ENCODE data around the gene EIF4H. TPM values are rescaled to one million over a fixed set of nuclear protein-coding genes. Genes with fewer than 3 reads are reported as not detected.

The EIF4H gene
- total RNA-seq, 1 experiment from 2014 or later = 318 TPM

DNA sequence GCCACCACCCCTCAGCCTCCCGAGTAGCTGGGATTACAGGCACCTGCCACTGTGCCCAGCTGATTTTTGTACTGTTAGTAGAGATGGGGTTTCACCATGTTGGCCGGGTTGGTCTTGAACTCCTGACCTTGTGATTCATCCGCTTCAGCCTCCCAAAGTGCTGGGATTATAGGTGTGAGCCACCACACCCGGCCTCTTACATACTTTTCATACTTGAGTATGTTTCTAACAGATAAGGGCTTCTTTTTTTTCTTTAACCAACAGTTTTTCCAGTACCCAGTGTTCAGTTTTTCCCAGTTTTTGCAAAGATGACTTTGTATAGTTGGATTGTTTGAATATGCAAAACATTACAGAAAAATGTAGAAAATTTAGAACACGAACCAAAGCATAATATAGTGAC, 7.7 kb downstream of the EIF4H start:
- no peak for DNase-seq (ENCODE audit: low read depth, low spot score)
- H3K27ac ChIP-seq (ENCODE audit: low read length) = no peak overlapping the region
- BruUV-seq (replicated peaks) = no TSS peak
- intact Hi-C loops (cut with micrococcal nuclease; ENCODE audit: unreplicated experiment) (no loop called here), in situ Hi-C loops (cut with HindIII; ENCODE audit: low pct_unique_long_range_greater_than_20kb, low sequenced_read_pairs) (no loop called here)
- H3K36me3 ChIP-seq (ENCODE audit: control insufficient read depth, insufficient read depth, low read length) = no peaks in the 10 kb centered on the region; the same call in 1 of the 2 replicates
- ChIA-PET CTCF (no interaction called here), POLR2A (no interaction called here)
- no peaks in the 10 kb centered on the region for H3K9me3 ChIP-seq (ENCODE audit: control insufficient read depth, insufficient read depth, low read depth, low read length)
- TF ChIP-seq, protein P1, sequence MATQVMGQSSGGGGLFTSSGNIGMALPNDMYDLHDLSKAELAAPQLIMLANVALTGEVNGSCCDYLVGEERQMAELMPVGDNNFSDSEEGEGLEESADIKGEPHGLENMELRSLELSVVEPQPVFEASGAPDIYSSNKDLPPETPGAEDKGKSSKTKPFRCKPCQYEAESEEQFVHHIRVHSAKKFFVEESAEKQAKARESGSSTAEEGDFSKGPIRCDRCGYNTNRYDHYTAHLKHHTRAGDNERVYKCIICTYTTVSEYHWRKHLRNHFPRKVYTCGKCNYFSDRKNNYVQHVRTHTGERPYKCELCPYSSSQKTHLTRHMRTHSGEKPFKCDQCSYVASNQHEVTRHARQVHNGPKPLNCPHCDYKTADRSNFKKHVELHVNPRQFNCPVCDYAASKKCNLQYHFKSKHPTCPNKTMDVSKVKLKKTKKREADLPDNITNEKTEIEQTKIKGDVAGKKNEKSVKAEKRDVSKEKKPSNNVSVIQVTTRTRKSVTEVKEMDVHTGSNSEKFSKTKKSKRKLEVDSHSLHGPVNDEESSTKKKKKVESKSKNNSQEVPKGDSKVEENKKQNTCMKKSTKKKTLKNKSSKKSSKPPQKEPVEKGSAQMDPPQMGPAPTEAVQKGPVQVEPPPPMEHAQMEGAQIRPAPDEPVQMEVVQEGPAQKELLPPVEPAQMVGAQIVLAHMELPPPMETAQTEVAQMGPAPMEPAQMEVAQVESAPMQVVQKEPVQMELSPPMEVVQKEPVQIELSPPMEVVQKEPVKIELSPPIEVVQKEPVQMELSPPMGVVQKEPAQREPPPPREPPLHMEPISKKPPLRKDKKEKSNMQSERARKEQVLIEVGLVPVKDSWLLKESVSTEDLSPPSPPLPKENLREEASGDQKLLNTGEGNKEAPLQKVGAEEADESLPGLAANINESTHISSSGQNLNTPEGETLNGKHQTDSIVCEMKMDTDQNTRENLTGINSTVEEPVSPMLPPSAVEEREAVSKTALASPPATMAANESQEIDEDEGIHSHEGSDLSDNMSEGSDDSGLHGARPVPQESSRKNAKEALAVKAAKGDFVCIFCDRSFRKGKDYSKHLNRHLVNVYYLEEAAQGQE (IDR thresholded peaks at IDR 0.05; ENCODE audit: insufficient read depth in 1 of 2, low read depth in 2 of 2, low read length in 1 of 2) = no peak
- TF ChIP-seq SIN3A (IDR thresholded peaks at IDR 0.05; ENCODE audit: borderline replicate concordance, insufficient read depth, low read depth, low read length) = no peak
- TF ChIP-seq, protein P2, sequence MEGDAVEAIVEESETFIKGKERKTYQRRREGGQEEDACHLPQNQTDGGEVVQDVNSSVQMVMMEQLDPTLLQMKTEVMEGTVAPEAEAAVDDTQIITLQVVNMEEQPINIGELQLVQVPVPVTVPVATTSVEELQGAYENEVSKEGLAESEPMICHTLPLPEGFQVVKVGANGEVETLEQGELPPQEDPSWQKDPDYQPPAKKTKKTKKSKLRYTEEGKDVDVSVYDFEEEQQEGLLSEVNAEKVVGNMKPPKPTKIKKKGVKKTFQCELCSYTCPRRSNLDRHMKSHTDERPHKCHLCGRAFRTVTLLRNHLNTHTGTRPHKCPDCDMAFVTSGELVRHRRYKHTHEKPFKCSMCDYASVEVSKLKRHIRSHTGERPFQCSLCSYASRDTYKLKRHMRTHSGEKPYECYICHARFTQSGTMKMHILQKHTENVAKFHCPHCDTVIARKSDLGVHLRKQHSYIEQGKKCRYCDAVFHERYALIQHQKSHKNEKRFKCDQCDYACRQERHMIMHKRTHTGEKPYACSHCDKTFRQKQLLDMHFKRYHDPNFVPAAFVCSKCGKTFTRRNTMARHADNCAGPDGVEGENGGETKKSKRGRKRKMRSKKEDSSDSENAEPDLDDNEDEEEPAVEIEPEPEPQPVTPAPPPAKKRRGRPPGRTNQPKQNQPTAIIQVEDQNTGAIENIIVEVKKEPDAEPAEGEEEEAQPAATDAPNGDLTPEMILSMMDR (IDR thresholded peaks at IDR 0.05) = no peak
- no peak for TF ChIP-seq TCF7L2 (IDR thresholded peaks at IDR 0.05; ENCODE audit: low read depth, low read length)
- TF ChIP-seq POLR2AphosphoS5 (IDR thresholded peaks at IDR 0.05; ENCODE audit: low read depth, low read length) = no peak
- H3K27me3 ChIP-seq (ENCODE audit: control insufficient read depth, insufficient read depth, low read length) = no peaks in the 10 kb centered on the region
- ATAC-seq = no peak
- H3K4me3 ChIP-seq (ENCODE audit: low read depth in 2 of 2, low read length in 2 of 2) = no peak overlapping the region
- H3K4me1 ChIP-seq (ENCODE audit: control insufficient read depth, insufficient read depth, low read length) = peaks cover 38% of the 10 kb centered on the region

DNA sequence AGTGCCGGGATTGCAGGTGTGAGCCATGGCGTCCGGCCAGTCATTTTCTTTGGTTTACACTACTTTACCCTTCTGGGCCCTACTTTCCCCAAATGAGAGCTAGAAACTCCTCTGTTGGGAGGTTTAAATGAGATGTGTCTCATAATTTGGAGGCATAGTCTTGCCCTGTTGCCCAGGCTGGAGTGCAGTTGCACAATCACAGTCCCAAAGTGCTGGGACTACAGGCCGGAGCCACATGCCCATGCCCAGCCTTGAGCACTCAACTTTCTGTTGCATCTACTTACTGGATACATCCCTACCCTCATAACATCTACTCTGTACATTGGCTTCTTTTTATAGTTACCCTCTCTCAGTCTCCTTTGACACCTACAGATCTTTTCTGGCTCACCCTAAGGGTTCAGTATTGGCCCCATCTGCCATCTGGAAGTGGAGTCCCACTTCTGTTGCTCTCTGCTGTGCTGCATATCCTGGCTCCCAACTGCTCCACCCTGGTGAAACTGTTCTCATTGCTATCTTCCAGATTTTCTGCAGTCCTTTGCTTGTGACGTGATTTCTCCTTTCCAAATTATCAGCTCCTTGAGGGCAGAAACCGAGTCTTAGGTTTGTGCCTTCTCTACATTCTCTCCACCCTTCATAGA, 8.4 kb downstream of the EIF4H start:
- intact Hi-C loops (cut with micrococcal nuclease; ENCODE audit: unreplicated experiment) = no loop called here
- Histone ChIP-seq H3K4me1 (ENCODE audit: control insufficient read depth, insufficient read depth, low read length) (peaks cover 38% of the 10 kb centered on the region), H3K27ac (ENCODE audit: low read length) (no peak overlapping the region), H3K27me3 (ENCODE audit: control insufficient read depth, insufficient read depth, low read length) (no peaks in the 10 kb centered on the region), H3K4me3 (ENCODE audit: low read depth in 2 of 2, low read length in 2 of 2) (no peak overlapping the region), H3K36me3 (ENCODE audit: control insufficient read depth, insufficient read depth, low read length) (no peaks in the 10 kb centered on the region; the same call in 1 of the 2 replicates), H3K9me3 (ENCODE audit: control insufficient read depth, insufficient read depth, low read depth, low read length) (no peaks in the 10 kb centered on the region)
- TF ChIP-seq TCF7L2 (IDR thresholded peaks at IDR 0.05; ENCODE audit: low read depth, low read length) (no peak), SIN3A (IDR thresholded peaks at IDR 0.05; ENCODE audit: borderline replicate concordance, insufficient read depth, low read depth, low read length) (no peak)
- TF ChIP-seq, protein P2 (IDR thresholded peaks at IDR 0.05) = no peak
- TF ChIP-seq, protein P1 (IDR thresholded peaks at IDR 0.05; ENCODE audit: insufficient read depth in 1 of 2, low read depth in 2 of 2, low read length in 1 of 2) = no peak
- ChIA-PET POLR2A (no interaction called here), CTCF (interaction anchor here (0.8 kb wide), 1 partner anchor 24 kb away, joined by 3 read pairs; no protein-coding TSS in a partner anchor)
- in situ Hi-C loops (cut with HindIII; ENCODE audit: low pct_unique_long_range_greater_than_20kb, low sequenced_read_pairs) = no loop called here
- ATAC-seq (peak; percentile 33; the same call in 1 of the 2 replicates), DNase-seq (ENCODE audit: low read depth, low spot score) (no peak)
- no TSS peak for BruUV-seq (replicated peaks)

All from Panc1 (cell line).